NT2/D1 (cell line): ENCODE measurements around the gene TSKS.

Experiments
- SUZ12 ChIP-seq: IDR thresholded peaks from 2 replicates; pipeline ENCODE4 v1.6.1; 2011; ENCODE audit not compliant: insufficient read length, insufficient read depth; ENCODE audit errors: extremely low read depth
- YY1 ChIP-seq: IDR thresholded peaks from 2 replicates; pipeline ENCODE4 v1.6.1; 2011; ENCODE audit not compliant: insufficient read length, insufficient read depth
- ZNF274 ChIP-seq: IDR thresholded peaks from 2 replicates; pipeline ENCODE4 v1.6.1; 2011; ENCODE audit warnings: mild to moderate bottlenecking, low read depth, low read length

GRCh38 chr19:49692147-49692506 is 71.0 kb downstream of the TSKS start:
- no peak for TF ChIP-seq YY1
- TF ChIP-seq ZNF274, result no peak
- TF ChIP-seq SUZ12, result no peak
